GM19452 (cell line): ENCODE results near the gene RAB36.

ENCODE experiments used
- ATAC-seq: cut with Tn5 transposase; IDR thresholded peaks from one replicate; pipeline ENCODE4 v1.9.1; 2021; ENCODE audit not compliant: unreplicated experiment

RAB36 gene

DNA sequence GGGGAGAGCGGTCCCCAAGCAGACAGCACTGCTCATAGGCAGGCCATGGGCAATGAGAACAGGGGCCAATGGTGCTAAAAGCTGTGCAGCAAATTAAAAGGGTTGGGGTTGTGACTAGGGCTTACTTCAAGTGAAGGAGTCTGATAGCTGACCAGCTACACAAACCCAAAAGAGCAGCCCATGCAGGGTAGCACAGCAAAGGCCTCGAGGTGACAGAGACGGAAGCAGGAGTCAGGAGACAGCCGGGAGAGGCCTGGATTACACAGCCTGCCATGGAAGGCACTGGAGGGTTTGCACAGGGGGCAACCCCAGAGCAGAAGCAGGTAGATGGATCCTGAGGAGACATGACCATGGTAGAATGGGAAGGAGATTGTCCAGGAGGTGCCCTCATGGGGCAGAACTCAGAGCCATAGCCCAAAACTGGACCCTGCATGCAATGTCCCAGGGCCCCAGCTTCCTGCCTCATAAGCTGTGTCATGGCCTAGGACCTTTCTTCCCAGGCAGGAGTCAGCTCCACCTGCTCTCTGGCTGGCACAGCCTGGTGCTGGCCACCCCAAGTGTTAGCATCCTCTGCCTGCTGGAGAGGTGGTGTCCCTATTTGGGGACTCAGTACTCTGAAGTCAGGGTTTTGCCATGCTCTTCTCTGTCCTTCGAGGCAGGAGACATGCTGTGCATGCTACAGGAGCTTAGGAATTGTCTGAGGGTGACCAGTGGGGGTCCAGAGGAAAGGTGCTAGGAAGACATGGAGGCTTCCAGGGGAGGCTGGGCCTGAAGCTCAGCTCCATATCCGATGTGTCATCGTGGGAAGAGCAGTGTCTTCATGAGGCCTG, 36.8 kb upstream of the RAB36 start:
- ATAC-seq: no peak

GRCh38 chr22:23109079-23109347, 36.3 kb upstream of the RAB36 start:
- no peak for ATAC-seq

DNA sequence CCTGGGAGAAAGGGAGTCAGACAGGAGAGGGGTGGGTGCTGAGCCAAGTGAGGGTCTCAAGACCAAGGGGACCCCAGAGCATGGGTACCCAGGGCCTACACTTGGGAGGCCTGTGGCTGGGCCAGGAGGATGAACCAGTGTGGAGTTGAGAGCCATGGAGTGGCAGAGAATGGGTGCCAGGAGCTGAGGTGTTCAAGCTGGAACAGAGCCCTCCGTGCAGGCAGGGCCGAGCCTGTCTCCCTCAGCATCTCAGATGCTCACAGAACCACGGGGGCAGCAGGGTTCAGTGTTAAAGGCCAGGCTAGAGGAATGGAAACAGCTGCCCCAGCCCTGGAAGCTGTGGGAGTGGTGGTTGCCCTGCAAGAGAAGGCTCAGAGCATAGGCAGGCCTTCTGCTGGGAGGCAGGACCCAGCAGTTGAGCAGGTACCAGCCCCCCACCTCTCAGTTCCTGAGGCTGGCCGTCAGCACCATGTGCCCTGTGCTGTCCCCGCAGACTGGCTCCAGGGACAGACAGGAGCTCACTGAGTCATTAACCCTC, 35.8 kb upstream of the RAB36 start:
- ATAC-seq: no peak

- ATAC-seq: no peak
These were observed 34.9 kb upstream of the RAB36 start for GRCh38 chr22:23110190-23110921.

DNA sequence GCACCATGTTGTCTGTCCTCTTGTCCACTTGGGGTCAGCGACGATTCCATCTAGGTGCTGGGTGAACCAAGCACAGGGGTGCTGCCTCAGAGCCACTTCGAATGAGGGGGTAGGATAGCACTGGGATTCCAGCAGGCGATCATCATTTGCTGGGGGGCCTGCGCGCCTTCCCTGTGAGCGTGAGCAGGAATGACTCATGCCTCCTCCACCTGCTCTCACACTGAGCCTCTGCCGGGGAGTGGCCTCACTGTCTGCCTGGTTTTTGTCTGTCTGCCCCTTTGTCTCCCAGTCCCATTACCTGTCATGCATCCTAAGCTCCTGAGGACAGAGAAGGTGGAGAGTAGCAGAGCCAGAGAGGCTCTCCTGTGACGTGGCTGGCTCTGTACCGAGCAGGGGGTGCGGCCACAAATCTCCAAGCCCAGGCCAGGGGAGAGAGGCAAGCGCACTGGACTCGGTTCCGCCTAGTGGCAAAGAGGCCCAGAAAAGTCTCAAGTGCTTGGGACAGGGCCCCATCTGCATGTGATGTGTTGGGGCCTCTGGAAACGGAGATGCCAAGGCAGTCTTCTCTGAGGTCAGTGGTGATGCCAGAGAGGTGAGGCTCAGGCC, 34.3 kb upstream of the RAB36 start:
- no peak for ATAC-seq

- ATAC-seq: no peak
These were observed 32.7 kb upstream of the RAB36 start for GRCh38 chr22:23112472-23113012.

GRCh38 chr22:23113067-23113846, 32.0 kb upstream of the RAB36 start:
- ATAC-seq: no peak

DNA sequence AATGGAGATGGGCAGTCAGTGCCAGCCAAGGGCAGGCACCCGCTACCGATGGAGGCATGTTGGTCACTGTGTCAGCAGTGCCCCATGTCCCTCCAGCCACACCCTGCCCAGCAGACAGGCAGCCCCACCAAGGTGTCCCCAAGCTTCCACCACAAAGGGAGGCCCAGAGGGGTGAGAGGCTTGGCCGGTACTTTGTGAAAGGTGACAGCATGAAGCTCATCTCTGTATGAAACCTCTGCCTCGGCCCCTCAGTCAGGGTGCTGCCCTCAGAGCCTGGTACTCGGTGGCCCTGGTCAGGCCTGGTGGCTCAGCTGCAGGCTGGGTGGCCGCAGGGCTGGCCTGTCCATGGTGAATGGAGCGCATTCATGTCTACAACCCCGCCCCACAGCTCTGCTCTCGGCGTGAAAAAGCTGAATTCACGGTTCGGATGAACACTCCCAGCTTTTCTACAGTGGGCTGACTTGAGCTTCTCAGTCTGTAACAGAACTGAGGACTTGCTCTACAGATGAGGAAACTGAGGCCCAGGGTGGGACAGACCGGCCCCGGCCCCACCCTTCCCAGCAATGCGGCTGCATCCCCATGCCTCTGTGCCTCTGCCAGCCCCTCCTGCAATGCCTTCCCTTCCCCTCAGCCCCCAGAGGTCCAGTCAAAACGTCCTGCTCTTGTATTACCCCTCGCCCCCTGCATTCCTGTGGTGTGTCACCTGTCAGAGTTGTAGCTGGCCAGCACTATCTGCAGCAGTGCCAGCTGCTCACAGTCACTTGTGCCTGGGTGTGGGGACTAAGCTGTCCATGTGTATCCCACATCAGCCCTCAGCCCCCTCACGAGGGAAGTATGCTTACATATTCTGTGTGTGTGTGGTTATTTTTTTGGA, 31.2 kb upstream of the RAB36 start:
- ATAC-seq: no peak

DNA sequence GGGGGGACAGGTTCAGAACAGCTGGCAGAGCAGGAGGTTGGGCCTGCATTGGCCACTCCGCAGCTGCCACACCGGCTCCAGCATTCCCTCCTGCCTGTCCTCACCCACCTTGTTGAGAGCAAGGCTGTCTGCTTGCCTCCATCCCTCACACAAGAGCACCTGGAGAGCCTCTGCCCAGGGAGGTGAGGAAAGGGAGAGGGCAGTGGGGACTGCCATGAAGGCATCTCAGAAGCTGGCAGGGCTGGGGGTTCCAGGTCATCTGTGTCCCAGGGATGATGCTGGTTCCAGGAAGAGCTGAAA, 30.6 kb upstream of the RAB36 start:
- ATAC-seq: no peak

DNA sequence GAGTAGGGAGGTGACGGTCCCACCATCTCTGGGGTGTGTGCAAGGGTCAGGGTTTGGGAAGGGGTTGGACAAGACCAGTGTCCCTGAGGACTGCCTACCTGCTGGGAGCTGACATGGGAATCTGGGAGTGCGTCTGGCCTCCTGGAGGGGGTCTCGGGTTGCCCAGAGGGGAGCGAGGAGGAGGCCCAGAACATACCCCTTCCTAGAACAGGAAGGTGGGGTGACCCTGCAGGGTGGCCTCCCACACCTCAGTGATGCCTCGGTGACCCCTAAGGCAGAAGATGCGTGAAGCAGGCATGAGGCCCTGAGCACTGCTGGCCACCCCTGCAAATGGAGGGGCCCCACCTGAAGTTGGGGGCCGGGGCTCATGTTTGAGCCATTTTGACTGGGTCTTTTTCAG, 29.9 kb upstream of the RAB36 start:
- ATAC-seq: no peak

GRCh38 chr22:23115825-23116494, 29.3 kb upstream of the RAB36 start:
- no peak for ATAC-seq

GRCh38 chr22:23116506-23117263, 28.6 kb upstream of the RAB36 start:
- ATAC-seq: no peak

DNA sequence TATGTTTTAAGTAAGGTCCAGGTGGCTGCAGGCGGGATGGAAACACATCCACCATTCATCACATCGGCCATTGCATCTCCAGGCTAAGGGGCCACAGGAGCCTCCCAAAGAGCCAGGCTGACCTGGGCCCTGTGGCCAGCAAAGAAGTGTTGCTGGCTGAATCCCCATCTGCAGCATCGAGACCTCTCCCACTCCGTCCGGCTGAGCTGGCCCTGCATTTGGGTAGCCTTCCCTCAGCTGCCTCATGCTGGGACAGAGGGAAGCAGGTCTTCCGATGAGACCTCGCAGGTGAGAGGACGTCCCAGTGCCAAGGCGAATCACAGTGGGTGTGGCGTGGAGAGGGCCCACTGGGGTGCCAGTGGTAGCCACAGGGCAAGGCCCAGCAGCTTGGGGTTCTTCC, 28.0 kb upstream of the RAB36 start:
- no peak for ATAC-seq

- no peak for ATAC-seq
These were observed 27.2 kb upstream of the RAB36 start for GRCh38 chr22:23117891-23118646.

GRCh38 chr22:23118647-23119493, 26.4 kb upstream of the RAB36 start:
- ATAC-seq: no peak

DNA sequence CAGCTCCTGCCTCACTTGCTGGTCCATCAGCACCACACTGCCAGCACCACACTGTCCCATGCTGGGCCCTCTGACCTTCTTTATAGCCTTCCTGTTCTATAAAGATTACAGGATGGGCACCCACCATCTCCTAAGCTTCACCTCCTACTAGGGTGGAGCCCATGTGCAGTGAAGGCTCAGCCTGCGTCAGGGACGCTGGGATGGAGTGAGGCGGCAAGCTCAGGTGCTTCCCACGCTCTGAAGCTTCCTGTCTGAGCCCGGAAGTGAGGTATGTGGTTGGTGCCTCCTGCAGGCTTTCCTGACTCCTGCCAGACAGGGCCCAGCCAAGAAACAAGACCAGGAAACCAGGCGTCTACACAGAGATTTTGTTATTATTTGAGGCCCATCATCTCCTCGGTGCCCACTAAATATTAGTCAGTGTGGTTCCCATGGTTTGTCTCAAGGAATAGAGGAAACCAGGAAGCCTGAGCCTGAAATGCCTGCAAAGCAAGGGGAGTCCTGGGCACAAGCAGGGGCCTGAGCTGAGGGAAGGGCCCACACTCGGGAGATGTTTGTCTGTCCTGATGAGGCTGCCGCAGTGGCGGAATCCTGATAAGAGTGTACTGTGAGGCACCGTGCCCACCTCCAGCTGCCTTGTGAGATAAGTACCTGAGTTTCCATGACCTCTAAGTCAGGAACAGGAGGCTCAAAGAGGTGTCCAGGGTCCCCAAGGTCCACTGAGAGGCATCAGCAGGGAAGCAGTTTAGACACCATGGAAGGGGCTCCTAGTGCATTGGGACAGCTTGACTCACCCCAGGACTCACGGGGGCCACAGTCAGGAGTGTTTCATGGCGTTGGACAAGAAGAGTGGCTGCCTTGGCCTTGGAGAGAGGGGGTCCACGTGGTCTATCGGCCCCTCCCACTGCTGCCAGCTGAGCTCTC, 25.5 kb upstream of the RAB36 start:
- ATAC-seq: no peak
